GM23338 (cell line): Measurements from ENCODE around the gene CIROP. TPM values are rescaled to one million over a fixed set of nuclear protein-coding genes. Genes with fewer than 3 reads are reported as not detected.

Source experiments
- CREB1 ChIP-seq: fragments of 250-450 bp; sonication (Bioruptor Pico); IDR thresholded peaks from 2 replicates; pipeline ENCODE4 v1.5.0; 2020; ENCODE audit warnings: low read depth, mild to moderate bottlenecking, moderate library complexity
- CTCF ChIP-seq, 2 experiments: fragments of 200-600 bp in 1 of 2; sonication (generic) in 1 of 2; conservative IDR thresholded peaks; 2 replicates each; pipeline versions ENCODE4 v1.5.1 to v1.6.1; 2016 to 2017; ENCODE audit warnings: antibody characterized with exemption in 2 of 2, low read depth in 2 of 2, mild to moderate bottlenecking in 2 of 2, moderate library complexity in 1 of 2
- ETS1 ChIP-seq: IDR thresholded peaks from 2 replicates; pipeline ENCODE4 v1.6.1; 2016; ENCODE audit warnings: antibody characterized with exemption
- EZH2 ChIP-seq: fragments of 200-600 bp; sonication (generic); IDR thresholded peaks from one replicate; pipeline ENCODE4 v1.8.0; 2017; ENCODE audit warnings: antibody characterized with exemption, mild to moderate bottlenecking, low read depth; ENCODE audit not compliant: unreplicated experiment
- ZNF114 ChIP-seq: fragments of 250-450 bp; sonication (Bioruptor Pico); IDR thresholded peaks from 2 replicates; pipeline ENCODE4 v1.5.0; 2020; ENCODE audit warnings: mild to moderate bottlenecking, moderate library complexity
- ZNF331 ChIP-seq: fragments of 250-450 bp; sonication (Bioruptor Pico); IDR thresholded peaks from 2 replicates; pipeline ENCODE4 v1.5.0; 2020; ENCODE audit warnings: low read depth, mild to moderate bottlenecking, moderate library complexity
- polyA plus RNA-seq: library from polyadenylated mRNA; unstranded; fragments of >200 nt; fragmentation: Nextera tagmentation; extraction: Ambion mirVana; gene quantifications from 2 replicates; pipeline ENCODE4 v1.2.1, GENCODE V29; 2016
- total RNA-seq: library from RNA; depleted of rRNA; stranded (reverse); fragments of >200 nt; shearing (Covaris generic); gene quantifications from 2 replicates; pipeline ENCODE4 v1.2.3, GENCODE V29; 2014
- TF ChIP-seq, protein P1 (sequence below): fragments of 250-450 bp; sonication (Bioruptor Pico); IDR thresholded peaks from 2 replicates; pipeline ENCODE4 v1.5.0; 2020; ENCODE audit warnings: mild to moderate bottlenecking, moderate library complexity

CIROP gene
- total and polyA plus RNA-seq, 2 experiments from 2014 or later: not detected

DNA sequence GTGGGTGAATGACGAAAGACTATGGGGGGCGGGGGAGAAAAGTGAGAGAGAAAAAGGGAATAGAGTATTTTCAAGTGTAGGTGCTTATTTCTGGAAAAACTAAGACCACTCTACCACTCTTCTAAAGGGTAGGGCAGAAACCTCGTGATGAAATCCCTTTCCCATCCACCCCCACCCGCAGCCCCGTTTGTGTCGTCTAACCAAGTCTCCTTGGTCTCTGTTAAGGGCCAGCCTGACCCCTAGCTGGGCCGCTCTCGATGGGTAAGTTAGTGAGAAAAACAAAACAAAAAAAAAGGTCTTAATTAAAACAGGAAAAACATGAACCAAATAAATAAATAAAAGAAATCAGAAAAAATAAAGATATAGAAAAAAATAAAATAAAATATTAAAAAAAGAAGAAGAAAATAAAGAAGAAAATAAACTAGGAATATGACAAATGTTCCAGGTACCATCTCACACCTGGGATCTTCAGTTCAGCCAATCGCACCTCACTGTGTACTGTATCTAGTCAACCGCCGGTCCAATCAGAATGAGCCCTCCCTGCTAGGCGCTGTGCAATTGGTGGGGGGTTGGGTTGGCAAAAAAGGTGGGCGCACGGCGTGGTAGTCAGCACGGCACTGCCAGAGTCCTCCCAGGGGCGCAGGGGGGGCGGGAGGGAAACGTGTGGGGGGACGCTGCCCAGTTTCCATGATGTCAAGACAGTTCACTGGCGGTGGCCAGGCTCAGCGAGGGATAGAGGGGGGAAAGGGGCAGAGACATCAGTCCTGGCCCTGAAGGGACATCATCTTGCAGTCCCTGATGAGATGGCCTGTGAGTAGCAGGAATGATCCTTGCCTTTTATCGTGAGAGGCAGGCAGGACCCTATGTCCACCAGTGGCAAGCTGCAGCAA, 37.7 kb downstream of the CIROP start (continued):
- TF ChIP-seq, protein P1, sequence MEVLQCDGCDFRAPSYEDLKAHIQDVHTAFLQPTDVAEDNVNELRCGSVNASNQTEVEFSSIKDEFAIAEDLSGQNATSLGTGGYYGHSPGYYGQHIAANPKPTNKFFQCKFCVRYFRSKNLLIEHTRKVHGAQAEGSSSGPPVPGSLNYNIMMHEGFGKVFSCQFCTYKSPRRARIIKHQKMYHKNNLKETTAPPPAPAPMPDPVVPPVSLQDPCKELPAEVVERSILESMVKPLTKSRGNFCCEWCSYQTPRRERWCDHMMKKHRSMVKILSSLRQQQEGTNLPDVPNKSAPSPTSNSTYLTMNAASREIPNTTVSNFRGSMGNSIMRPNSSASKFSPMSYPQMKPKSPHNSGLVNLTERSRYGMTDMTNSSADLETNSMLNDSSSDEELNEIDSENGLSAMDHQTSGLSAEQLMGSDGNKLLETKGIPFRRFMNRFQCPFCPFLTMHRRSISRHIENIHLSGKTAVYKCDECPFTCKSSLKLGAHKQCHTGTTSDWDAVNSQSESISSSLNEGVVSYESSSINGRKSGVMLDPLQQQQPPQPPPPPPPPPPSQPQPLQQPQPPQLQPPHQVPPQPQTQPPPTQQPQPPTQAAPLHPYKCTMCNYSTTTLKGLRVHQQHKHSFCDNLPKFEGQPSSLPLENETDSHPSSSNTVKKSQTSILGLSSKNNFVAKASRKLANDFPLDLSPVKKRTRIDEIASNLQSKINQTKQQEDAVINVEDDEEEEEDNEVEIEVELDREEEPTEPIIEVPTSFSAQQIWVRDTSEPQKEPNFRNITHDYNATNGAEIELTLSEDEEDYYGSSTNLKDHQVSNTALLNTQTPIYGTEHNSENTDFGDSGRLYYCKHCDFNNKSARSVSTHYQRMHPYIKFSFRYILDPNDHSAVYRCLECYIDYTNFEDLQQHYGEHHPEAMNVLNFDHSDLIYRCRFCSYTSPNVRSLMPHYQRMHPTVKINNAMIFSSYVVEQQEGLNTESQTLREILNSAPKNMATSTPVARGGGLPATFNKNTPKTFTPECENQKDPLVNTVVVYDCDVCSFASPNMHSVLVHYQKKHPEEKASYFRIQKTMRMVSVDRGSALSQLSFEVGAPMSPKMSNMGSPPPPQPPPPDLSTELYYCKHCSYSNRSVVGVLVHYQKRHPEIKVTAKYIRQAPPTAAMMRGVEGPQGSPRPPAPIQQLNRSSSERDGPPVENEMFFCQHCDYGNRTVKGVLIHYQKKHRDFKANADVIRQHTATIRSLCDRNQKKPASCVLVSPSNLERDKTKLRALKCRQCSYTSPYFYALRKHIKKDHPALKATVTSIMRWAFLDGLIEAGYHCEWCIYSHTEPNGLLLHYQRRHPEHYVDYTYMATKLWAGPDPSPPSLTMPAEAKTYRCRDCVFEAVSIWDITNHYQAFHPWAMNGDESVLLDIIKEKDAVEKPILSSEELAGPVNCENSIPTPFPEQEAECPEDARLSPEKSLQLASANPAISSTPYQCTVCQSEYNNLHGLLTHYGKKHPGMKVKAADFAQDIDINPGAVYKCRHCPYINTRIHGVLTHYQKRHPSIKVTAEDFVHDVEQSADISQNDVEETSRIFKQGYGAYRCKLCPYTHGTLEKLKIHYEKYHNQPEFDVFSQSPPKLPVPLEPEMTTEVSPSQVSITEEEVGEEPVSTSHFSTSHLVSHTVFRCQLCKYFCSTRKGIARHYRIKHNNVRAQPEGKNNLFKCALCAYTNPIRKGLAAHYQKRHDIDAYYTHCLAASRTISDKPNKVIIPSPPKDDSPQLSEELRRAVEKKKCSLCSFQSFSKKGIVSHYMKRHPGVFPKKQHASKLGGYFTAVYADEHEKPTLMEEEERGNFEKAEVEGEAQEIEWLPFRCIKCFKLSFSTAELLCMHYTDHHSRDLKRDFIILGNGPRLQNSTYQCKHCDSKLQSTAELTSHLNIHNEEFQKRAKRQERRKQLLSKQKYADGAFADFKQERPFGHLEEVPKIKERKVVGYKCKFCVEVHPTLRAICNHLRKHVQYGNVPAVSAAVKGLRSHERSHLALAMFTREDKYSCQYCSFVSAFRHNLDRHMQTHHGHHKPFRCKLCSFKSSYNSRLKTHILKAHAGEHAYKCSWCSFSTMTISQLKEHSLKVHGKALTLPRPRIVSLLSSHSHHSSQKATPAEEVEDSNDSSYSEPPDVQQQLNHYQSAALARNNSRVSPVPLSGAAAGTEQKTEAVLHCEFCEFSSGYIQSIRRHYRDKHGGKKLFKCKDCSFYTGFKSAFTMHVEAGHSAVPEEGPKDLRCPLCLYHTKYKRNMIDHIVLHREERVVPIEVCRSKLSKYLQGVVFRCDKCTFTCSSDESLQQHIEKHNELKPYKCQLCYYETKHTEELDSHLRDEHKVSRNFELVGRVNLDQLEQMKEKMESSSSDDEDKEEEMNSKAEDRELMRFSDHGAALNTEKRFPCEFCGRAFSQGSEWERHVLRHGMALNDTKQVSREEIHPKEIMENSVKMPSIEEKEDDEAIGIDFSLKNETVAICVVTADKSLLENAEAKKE (CRISPR knock-in tag): no peak
- TF ChIP-seq CREB1 (CRISPR knock-in tag) (no peak), ZNF331 (CRISPR knock-in tag) (no peak), EZH2 (no peak), CTCF (conservative IDR thresholded peaks at IDR 0.05; ENCODE audit: low read depth in 2 of 2) (no peak), ETS1 (no peak), ZNF114 (CRISPR knock-in tag) (no peak)
